NCI-H510A treated with DMSO at 0.1 percent for 48 hours (cell line): ENCODE measurements around the gene HMCN1.
"Not testable (repeated sequence)": the region's sequence is repeated elsewhere in the genome, so short reads cannot be mapped to it uniquely, and the experiment has no call there.

Experiments used
- DNase-seq: peaks from one replicate; lab custom pipeline; 2025; lab: John Stamatoyannopoulos, UW

Gene HMCN1

DNA sequence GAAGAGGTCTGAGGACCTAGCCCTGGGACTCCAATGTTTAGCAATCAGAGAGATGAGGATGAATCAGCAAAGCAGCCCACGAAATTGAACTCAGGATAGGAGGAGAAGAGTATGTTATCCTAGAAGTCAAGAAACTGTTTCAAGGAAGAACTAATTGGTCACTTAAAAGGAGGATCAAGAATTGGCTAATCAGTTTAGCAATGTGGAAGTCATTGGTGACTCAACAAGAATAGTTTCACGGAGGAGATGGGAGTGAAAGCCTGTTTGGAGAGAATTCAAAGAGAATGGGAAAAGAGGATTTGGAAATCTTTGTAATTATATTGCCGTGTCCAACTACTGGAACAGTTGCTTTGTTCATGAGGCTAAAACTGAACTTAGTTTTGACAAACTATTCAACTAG is 7.4 kb downstream of the HMCN1 start:
- no peak for DNase-seq

DNA sequence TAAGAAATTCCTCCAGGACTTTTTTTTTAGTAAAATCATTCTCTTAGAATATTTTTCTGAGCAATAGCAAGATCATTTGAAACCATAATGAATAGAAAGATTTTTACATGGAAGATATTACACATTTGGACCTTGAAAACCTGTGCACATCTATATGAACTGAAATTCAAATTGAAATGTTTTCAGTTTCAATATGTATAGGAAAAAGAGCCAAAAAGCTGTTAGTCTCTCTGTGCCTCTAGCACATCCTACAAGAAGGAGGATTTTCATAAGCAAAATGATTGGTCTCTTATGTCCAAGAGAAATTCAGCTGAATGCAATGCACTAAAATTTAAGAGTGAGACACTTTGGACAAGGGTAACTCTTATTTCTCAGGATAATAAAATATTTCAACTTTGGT is 8.2 kb downstream of the HMCN1 start:
- no peak for DNase-seq

DNA sequence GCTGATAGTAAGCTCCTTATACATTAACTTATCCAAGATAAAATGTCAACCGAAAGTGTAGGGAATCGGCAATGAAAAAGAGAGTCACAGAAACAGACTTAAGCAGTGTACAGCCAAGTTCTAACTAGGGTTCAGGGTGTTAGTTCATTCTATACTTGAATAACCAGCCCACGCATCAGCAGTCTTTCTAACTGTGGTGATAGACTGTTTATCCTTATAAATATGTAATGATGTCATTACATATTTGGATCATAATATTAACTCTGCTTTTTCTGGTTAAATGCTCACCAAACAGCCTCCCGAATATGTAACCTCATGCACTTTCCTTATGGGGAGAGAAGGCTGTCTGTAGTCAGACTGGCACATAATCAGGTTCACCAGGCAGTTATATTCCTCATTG is 11.0 kb downstream of the HMCN1 start:
- DNase-seq, result no peak

DNA sequence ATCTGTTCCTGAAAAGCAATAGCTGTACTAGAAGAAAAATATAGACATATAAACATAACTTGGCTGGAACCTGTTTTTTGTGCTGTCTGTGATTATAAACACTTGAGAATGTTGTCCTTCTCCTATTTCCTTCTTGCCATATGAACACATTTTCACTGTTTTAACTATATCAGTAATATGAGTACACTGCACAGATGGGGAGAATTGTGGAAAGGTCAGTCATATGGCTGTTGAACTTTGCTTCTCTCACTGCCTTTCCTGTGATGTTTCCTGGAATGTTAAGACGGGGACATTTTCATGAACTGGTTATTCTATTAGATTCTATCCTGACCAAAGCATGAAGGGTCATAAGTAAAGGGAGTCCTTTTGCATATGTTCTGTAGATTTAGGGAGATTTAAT is 24.9 kb downstream of the HMCN1 start:
- DNase-seq, result no peak

DNA sequence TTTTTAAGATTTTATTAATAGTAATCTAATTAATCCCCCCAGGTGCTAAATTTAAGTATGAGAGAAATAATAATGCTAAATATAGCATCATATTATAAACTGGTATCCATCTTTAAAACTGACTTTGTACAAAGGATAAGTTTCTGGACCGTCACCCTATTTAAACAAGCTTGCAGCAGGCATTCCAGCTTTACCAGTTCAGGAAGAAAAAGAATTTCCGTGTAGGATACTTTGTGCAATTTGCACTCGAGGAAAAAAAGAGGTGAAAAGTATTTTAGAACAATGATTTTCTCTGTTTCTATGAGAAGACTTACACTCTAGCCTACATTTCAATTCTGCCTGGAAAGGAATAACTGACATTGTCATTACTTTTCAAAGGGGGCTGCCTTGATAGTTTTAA is 27.6 kb downstream of the HMCN1 start:
- no peak for DNase-seq

DNA sequence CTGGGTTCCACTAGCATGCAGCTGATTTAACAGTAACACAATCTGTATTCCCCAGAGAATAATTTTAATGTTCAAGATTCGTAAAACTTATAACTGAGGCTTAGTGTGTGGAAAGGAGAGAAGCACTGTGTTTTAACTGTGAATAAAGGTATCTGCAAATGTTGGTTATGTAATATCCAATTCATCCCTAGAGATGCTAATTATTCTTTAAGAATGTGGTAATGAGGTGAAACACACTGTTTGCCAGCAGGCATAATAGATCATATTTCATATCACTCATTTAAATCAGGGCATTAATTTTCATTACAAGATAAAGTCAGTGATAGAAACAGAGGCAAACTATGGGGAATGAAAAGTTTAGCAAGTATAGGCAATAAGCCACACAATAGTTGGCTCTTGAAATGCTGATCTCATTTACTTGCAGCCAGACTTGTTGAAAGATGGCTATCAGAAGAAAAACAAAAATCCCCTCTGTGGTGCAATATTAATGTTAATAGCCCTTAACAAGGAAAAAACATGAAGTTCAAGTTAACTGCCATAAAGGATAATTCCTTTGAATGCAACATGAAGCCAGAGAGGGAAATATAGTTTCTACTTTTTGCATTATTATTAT is 33.4 kb downstream of the HMCN1 start:
- no peak for DNase-seq

- DNase-seq, result no peak
Measured at GRCh38 chr1:185768371-185768770, 34.2 kb downstream of the HMCN1 start.

- DNase-seq, result no peak
Measured at GRCh38 chr1:185769136-185769535, 34.9 kb downstream of the HMCN1 start.

DNA sequence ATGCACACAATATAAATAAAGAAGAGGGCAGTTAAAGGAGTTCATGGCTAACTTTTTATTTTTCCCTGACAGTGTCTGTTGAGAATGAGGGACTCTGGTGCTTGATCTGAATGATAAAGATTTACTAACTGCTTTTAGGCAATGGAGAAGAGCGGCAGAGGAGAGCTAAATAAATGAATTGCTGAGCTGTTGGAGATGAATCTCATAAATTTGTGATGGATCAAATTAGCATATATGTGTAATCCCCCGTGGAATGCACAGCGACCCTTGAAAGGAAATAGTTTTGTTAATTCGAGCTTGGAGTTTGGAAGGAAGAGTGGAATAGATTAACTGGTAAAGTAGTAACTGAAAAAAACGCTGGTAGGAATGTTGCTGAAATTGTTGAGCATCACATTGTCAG is 40.2 kb downstream of the HMCN1 start:
- DNase-seq, result no peak

- DNase-seq, result peak; percentile 2
Measured at GRCh38 chr1:185775501-185775900, 41.3 kb downstream of the HMCN1 start.

- no peak for DNase-seq
Measured at GRCh38 chr1:185776522-185776921, 42.3 kb downstream of the HMCN1 start.

DNA sequence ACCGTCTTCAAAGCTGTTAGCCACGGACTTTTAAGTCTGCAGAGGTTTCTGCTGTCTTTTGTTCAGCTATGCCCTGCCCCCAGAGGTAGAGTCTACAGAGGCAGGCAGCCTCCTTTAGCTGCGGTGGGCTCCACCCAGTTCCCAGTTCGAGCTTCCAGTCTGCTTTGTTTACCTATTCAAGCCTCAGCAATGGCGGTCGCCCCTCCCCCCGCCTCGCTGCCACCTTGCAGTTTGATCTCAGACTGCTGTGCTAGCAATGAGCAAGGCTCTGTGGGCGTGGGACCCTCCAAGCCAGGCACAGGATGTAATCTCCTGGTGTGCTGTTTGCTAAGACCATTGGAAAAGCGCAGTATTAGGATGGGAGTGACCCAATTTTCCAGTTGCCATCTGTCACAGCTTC is 49.7 kb downstream of the HMCN1 start:
- DNase-seq, result not testable (repeated sequence)

- DNase-seq, result no peak
Measured at GRCh38 chr1:185785586-185785985, 51.4 kb downstream of the HMCN1 start.

DNA sequence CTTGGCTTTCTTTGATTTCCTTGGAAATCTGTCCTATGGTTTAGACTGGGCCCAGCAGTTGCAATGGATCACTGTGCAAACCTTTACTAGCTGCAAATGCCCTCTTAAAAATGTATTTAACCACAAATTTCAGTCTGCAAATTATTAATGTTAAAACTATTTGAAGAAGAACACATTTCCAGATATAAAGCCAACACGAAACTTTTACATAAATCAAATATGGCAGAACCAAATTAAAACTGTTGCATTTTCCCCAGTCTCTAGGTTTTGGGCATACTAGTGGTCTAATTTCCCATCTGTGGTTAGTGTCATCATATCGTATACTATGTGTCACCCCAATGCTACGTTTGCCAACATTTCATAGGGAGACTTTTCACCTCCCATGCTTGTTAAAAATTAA is 52.3 kb downstream of the HMCN1 start:
- no peak for DNase-seq

- no peak for DNase-seq
Measured at GRCh38 chr1:185787238-185787637, 53.0 kb downstream of the HMCN1 start.

- no peak for DNase-seq
Measured at GRCh38 chr1:185788386-185788785, 54.2 kb downstream of the HMCN1 start.

DNA sequence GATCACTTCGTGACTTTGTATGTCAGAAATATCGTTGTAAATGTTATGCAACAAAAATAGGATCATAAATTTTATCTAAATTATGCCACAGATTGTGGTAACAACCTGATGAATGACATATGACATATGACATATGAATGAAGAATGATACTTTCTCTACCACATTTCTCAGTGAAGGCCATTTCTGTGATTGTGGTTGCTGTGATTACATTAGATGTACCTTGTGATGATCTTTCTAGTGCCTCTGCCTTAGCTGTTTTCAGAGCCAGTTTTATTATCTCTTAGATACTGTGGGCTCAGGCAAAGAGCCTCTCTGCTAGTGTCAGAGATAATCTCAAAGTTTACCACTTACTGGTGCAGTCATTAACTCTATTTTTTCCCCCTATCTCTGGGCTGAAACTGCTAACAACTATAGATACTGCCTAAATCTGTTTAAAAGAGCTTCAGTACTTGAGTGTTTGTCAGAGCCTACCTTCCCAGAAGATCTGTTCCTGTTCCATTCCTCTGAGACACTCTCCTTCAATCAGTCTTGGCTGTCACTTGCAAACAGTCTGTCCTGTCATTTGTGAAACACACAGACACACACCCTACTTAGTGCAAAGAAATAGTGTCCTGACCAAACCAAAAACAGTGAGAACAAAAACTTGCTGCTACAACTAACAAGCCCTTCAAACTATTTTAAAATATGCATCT is 55.5 kb downstream of the HMCN1 start:
- DNase-seq, result no peak

GRCh38 chr1:185790194-185790735 is 56.1 kb downstream of the HMCN1 start:
- DNase-seq, result no peak

GRCh38 chr1:185792040-185792439 is 57.8 kb downstream of the HMCN1 start:
- DNase-seq, result no peak

DNA sequence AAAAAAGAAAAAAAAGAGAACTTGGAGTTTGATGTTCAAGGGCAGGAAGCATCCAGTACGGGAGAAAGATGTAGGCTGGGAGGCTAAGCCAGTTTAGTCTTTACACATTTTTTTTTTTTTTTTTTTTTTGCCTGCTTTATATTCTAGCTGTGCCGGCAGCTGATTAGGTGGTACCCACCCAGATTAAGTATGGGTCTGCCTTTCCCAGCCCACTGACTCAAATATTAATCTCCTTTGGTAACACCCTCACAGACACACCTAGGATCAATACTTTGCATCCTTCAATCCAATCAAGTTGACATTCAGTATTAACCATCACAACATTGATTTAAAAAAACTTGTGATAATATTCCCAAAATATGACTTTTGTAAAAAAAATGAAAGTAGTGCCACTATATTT is 60.3 kb downstream of the HMCN1 start:
- DNase-seq, result not testable (repeated sequence)

DNA sequence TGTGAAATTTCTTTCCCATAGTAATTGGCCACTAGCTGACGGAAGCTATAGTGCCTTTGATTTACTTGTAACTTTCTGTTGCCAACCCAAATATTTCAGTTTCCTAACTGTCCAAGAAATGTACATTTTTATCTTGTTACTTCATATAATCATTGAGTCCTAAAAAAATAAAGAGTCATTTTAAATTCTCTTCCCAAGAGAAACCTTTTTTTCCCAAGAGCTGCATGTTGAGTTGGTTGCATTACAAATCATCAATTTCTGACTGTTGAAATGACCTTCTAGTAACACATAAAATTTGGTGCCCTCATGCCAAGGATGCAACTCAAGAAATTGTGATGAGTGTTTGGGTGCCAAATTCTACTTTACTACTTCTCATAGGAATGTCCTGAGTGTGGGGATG is 61.0 kb downstream of the HMCN1 start:
- DNase-seq, result no peak

DNA sequence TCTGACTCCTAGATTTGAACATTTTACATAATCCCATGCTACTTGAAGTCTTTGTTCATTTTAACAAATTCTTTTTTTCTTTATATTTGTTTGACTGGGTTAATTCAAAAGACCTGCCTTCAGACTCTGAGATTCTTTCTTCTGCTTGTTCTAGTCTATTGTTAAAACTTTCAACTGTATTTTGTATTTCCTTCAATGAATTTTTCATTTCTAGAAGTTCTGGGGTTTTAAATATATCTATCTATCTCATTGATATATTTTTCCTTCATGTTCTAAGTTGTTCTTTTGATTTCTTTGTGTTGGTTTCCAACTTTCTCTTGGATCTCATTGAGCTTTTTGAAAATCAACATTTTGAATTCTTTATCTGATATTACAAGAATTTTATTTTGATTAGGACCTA is 64.3 kb downstream of the HMCN1 start:
- no peak for DNase-seq

DNA sequence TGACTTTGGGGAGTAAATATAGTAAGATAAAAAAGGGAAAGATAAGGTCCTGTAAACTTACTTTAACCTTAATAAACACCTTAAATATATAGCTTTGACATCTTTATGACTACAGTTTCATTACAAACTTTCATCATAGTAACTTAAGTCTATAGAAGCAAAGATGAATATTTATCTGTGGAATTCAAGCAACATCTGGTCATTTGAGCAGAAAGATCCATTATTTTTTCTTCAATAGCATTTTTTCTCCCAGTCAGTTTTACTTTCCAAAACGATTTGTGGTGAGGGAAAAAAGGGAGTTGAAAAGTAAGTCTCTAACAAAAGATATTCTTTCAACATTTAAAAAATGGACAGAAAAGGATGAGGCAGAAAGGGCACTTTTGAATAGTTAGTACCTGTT is 69.0 kb downstream of the HMCN1 start:
- DNase-seq, result no peak

- DNase-seq, result no peak
Measured at GRCh38 chr1:185804206-185804605, 70.0 kb downstream of the HMCN1 start.
